GM18909 (cell line): ENCODE results near the gene MRPS2.
A peak's percentile ranks its signal among the peaks of the same experiment; 100 is the strongest.
"Not testable (repeated sequence)": the region's sequence is repeated elsewhere in the genome, so short reads cannot be mapped to it uniquely, and the experiment has no call there.

Experiments
- ATAC-seq: cut with Tn5 transposase; IDR thresholded peaks from one replicate; pipeline ENCODE4 v1.9.1; 2021; ENCODE audit warnings: mild to moderate bottlenecking; ENCODE audit not compliant: unreplicated experiment, poor library complexity

MRPS2 gene

DNA sequence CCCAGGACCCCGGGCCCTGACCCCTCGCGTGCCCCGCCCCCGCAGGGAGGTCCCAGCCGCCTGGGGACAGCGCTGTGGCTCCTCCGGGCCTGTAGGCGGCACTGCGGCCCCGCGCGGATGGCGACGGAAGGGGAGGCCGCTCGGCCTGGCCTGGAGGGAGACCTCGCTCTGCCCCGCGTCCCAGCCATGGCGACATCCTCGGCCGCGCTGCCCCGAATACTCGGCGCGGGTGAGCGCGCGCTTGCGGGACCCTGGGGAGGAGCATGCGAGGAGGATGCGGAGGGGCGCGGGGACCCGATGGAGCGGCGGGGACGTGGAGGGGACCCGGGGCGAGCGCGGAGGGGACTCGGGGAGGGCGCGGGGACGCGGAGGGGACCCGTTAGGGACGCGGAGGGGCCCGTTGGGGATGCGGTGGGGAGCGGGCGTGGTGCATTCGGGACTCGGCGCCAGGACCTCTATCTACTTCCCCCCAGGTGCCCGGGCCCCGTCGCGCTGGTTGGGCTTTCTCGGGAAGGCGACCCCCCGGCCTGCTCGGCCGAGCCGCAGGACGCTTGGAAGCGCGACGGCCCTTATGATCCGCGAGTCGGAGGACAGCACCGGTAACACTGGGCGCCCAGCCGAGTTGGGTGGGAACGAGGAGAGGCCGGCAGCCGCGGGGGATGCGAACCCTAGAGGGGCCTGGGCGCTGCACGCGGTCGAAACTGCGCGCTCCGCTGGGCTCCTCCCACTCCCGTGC, at the start of gene MRPS2:
TSS of gene MRPS2 (plus strand) at position 158 of the 736 bp plus-strand sequence. CDS start at position 187, 29 bp downstream.
- peak; percentile 82 for ATAC-seq

DNA sequence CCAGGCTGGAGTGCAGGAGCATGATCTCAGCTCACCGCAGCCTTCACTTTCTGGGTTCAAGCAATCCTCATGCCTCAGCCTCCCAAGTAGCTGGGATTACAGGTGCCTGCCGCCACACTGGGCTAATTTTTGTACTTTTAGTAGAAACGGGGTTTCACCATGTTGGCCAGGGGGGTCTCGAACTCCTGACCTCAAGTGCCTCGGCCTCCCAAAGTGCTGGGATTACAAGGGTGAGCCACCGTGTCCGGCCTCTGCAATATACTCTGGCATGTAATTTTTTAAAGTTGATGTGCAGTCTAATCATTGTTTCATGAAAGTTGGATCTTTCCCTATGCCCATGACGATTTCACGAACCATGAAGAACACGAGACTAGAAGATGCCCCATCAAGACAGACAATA, 49.5 kb upstream of the MRPS2 start:
- no peak for ATAC-seq

DNA sequence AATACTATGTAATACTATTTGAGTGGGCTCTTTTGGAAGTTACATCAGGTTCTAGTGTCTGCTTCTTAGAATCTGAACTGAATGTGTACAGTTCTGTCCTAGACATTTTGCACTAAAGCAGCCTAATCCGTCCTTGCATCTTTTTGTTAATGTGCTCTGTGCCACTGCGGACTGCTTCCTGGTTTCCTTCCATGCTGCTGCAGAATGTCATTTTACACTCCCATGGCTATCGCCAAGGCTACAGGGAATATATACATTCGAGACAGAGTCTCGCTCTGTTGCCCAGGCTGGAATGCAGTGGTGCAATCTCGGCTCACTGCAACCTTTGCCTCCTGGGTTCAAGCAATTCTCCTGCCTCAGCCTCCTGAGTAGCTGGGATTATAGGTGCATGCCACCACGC, 48.6 kb upstream of the MRPS2 start:
- not testable (repeated sequence) for ATAC-seq

GRCh38 chr9:135454737-135455136, 45.7 kb upstream of the MRPS2 start:
- no peak for ATAC-seq

DNA sequence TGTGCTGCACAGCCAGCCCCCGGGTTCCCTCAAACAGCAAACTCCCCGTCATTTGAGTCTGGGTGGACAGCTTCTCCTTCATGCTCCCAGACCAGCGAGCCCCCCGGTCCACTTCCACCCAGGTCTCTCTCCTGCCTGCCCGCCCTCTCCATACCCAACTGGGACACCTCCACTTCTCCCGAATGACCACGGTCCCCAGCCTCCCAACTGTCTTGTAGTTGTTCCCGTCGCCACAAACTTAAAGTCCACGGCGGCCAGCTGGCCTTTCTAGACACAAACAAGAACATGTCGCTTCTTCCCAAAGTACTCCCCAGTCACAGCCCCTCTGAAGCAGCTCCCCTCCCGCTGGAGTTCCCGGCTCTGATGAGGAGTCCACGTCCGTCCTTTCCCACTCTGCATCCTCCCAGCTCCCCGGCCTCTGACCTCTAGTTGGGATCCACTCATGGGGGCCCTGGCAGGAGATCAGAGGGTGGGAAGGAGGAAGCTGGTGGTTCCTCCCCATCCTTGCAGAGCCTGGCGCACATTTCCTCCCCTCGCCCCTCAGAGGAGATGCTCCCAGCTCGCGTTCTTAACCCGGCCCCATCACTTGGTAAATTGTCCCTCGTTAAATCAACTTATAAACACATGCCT, 45.0 kb upstream of the MRPS2 start:
- no peak for ATAC-seq

GRCh38 chr9:135456436-135457104, 43.9 kb upstream of the MRPS2 start:
- ATAC-seq, result no peak

DNA sequence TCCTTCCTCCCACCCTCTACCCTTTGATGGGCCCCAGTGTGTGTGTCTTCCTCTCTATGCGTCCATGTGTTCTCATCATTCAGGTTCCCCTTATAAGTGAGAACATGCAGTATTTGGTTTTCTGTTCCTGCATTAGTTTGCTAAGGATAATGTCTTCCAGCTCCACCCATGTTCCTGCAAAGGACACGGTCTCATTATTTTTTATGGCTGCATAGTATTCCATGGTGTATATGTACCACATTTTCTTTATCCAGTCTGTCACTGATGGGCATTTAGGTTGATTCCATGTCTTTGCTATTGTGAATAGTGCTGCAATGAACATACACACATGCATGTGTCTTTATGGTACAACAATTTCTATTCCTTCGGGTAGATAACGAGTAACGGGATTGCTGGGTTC, 42.0 kb upstream of the MRPS2 start:
- not testable (repeated sequence) for ATAC-seq

- no peak for ATAC-seq
Observed at GRCh38 chr9:135461936-135462335, 38.5 kb upstream of the MRPS2 start.

- no peak for ATAC-seq
Observed at GRCh38 chr9:135463140-135463539, 37.3 kb upstream of the MRPS2 start.

GRCh38 chr9:135464181-135464580, 36.3 kb upstream of the MRPS2 start:
- ATAC-seq, result no peak

GRCh38 chr9:135468854-135469521, 31.5 kb upstream of the MRPS2 start:
- no peak for ATAC-seq

GRCh38 chr9:135471791-135472640, 28.5 kb upstream of the MRPS2 start:
- ATAC-seq, result no peak

- no peak for ATAC-seq
Observed at GRCh38 chr9:135473972-135474543, 26.4 kb upstream of the MRPS2 start.

GRCh38 chr9:135474915-135475314, 25.6 kb upstream of the MRPS2 start:
- ATAC-seq, result no peak

- no peak for ATAC-seq
Observed at GRCh38 chr9:135476561-135477355, 23.7 kb upstream of the MRPS2 start.

GRCh38 chr9:135478191-135478590, 22.3 kb upstream of the MRPS2 start:
- no peak for ATAC-seq

- ATAC-seq, result no peak
Observed at GRCh38 chr9:135478829-135479468, 21.5 kb upstream of the MRPS2 start.

GRCh38 chr9:135479469-135480052, 20.9 kb upstream of the MRPS2 start, which contains the start of gene PPP1R26:
Gene PPP1R26 (plus strand): TSS chr9:135479782. CDS start chr9:135484511, 4,729 bp downstream.
- ATAC-seq, result no peak
